K562 (cell line): ENCODE data around the gene RNF11. TPM values are rescaled to one million over a fixed set of nuclear protein-coding genes. Genes with fewer than 3 reads are reported as not detected.

ENCODE experiments used
- E2F4 ChIP-seq: sonication (generic); formaldehyde crosslinking; IDR thresholded peaks from 2 replicates; pipeline ENCODE4 v1.8.0; 2022; ENCODE audit warnings: mild to moderate bottlenecking, low read depth, missing genetic modification reagents
- ETS2 ChIP-seq: IDR thresholded peaks from 2 replicates; pipeline ENCODE4 v1.6.1; 2016; ENCODE audit warnings: borderline replicate concordance, missing genetic modification characterization, mild to moderate bottlenecking, moderate library complexity, missing compliant biosample characterization; ENCODE audit not compliant: poor library complexity, severe bottlenecking
- FUS ChIP-seq: fragments of 200-400 bp; formaldehyde crosslinking; optimal IDR thresholded peaks from 2 replicates; pipeline ENCODE3; 2017; ENCODE audit warnings: low read depth, low read length
- NCOA4 ChIP-seq: fragments of 450-650 bp; IDR thresholded peaks from 2 replicates; pipeline ENCODE4 v1.6.1; 2018; ENCODE audit warnings: mild to moderate bottlenecking; ENCODE audit not compliant: partially characterized antibody
- RAD51 ChIP-seq: fragments of 450-650 bp; IDR thresholded peaks from 2 replicates; pipeline ENCODE4 v1.7.1; 2016; ENCODE audit warnings: low read depth, mild to moderate bottlenecking, borderline replicate concordance
- ZBTB34 ChIP-seq: fragments of 250-450 bp; sonication (Bioruptor Pico); IDR thresholded peaks from 2 replicates; pipeline ENCODE4 v1.8.0; 2021; ENCODE audit warnings: mild to moderate bottlenecking, moderate library complexity
- ZBTB9 ChIP-seq: fragments of 450-650 bp; formaldehyde crosslinking; IDR thresholded peaks from 2 replicates; pipeline ENCODE4 v1.4.0; 2020; ENCODE audit warnings: mild to moderate bottlenecking, moderate library complexity
- ZNF175 ChIP-seq: fragments of 200-800 bp; sonication (Bioruptor generic); IDR thresholded peaks from 2 replicates; pipeline ENCODE4 v1.6.1; 2016; ENCODE audit warnings: low read depth, mild to moderate bottlenecking, missing genetic modification characterization, missing compliant biosample characterization
- ZNF407 ChIP-seq: fragments of 450-650 bp; IDR thresholded peaks from 2 replicates; pipeline ENCODE4 v1.6.1; 2016; ENCODE audit warnings: low read depth
- polyA plus RNA-seq, 8 experiments: library from polyadenylated mRNA; depleted of rRNA in 4 of 8; stranded (reverse) in 5 of 8; unstranded in 3 of 8; fragments of >200 nt; fragmentation: Nextera tagmentation in 2 of 8; fragmentation: Illumina TruSeq in 1 of 8; extraction: Ambion mirVana in 2 of 8; extraction: Trizol in 1 of 8; gene quantifications; 2 replicates each; pipeline versions ENCODE4 v1.2.1 to v1.2.3, GENCODE V29; 2011 to 2014; ENCODE audit warnings: inconsistent platforms in 1 of 8, missing spikeins in 1 of 8
- total RNA-seq, 7 experiments: library from RNA; depleted of rRNA in 6 of 7; stranded (reverse); fragments of >200 nt in 6 of 7; fragmentation: Illumina TruSeq in 2 of 7; extraction: Trizol in 2 of 7; gene quantifications; 2 replicates each; pipeline versions ENCODE4 v1.2.1 to v1.2.3, GENCODE V29; 2011 to 2021; ENCODE audit warnings: low replicate concordance in 1 of 7
- TF ChIP-seq, protein P1 (sequence below): fragments of 250-450 bp; sonication (Bioruptor Pico); IDR thresholded peaks from 2 replicates; pipeline ENCODE4 v1.5.0; 2021
- TF ChIP-seq, protein P2 (sequence below): fragments of 450-650 bp; formaldehyde crosslinking; IDR thresholded peaks from 2 replicates; pipeline ENCODE4 v1.4.0; 2020; ENCODE audit warnings: mild to moderate bottlenecking, mixed read lengths

RNF11 gene
- total and polyA plus RNA-seq, 9 of the 15 experiments (the other 6 are each of a cell fraction or from before 2014, with no cell fraction given), result 5.7 to 34.3 (median 23.1) TPM

DNA sequence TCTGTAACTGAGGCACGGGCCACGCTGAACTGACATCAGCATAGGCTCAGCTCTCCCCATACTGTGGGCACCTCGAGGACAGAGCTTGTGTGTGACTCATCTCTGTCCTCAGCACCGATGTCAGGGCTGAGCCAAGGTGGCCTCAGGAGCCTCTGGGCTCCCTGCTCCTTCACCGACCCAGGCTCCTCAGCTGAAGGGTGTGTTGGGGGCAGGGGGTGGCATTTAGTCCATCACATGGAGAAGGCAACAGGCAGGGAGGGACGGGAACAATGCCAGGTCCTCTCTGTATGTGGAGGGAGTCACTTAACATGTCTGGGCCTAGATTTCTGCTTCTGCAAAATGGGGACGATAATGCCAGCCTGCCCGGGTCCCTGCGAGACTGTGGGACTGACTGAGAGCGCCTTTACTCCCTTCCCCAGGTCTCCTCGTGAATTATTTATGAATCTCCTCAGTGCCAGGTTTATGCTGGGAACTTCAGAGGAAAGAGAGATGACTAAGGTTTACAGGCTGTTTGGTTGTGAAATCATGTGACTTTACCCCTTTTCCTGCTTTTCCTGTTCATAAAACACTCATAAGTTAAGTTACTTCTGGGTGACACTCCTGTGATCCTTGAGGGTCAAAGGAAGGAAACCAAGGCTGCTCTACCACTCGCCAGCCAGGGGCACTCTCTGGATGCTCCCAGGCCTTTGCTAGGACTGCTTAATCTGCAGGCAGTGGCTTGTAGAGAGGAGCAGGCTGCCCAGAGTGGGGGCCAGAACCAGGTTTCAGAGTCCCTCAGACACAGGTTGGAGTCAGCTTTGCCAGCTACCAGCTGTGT, 78.1 kb downstream of the RNF11 start (continued):
- TF ChIP-seq ZNF175 (CRISPR knock-in tag) (peak; percentile 22; the same call in 1 of the 2 replicates), E2F4 (CRISPR knock-in tag) (no peak), ETS2 (no peak), ZBTB34 (CRISPR knock-in tag) (no peak), NCOA4 (no peak), ZNF407 (no peak), RAD51 (peak; percentile 15; the same call in 1 of the 2 replicates), ZBTB9 (CRISPR knock-in tag) (peak; percentile 65; the same call in 1 of the 2 replicates), FUS (no peak)
- TF ChIP-seq, protein P1, sequence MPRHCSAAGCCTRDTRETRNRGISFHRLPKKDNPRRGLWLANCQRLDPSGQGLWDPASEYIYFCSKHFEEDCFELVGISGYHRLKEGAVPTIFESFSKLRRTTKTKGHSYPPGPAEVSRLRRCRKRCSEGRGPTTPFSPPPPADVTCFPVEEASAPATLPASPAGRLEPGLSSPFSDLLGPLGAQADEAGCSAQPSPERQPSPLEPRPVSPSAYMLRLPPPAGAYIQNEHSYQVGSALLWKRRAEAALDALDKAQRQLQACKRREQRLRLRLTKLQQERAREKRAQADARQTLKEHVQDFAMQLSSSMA (CRISPR knock-in tag), result no peak
- TF ChIP-seq, protein P2, sequence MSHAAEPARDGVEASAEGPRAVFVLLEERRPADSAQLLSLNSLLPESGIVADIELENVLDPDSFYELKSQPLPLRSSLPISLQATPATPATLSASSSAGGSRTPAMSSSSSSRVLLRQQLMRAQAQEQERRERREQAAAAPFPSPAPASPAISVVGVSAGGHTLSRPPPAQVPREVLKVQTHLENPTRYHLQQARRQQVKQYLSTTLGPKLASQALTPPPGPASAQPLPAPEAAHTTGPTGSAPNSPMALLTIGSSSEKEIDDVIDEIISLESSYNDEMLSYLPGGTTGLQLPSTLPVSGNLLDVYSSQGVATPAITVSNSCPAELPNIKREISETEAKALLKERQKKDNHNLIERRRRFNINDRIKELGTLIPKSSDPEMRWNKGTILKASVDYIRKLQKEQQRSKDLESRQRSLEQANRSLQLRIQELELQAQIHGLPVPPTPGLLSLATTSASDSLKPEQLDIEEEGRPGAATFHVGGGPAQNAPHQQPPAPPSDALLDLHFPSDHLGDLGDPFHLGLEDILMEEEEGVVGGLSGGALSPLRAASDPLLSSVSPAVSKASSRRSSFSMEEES (CRISPR knock-in tag), result peak; percentile 84
